Measurements from ENCODE around the gene RBM6. TPM values are rescaled to one million over a fixed set of nuclear protein-coding genes. Genes with fewer than 3 reads are reported as not detected.

Gene RBM6
- total RNA-seq, 1 experiment from 2014 or later: 72.0 TPM

GRCh38 chr3:50124800-50125178 lies 184.8 kb downstream of the RBM6 start:
- H3K4me3 ChIP-seq: no peak overlapping the region
- no peak overlapping the region for H2AFZ ChIP-seq
- H3K27ac ChIP-seq: no peak overlapping the region
- no peaks in the 10 kb centered on the region for H3K9me3 ChIP-seq (ENCODE audit: insufficient read depth, low read depth)
- intact Hi-C loops (cut with micrococcal nuclease; ENCODE audit: unreplicated experiment): loop anchor here (5.0 to 10.0 kb wide), 2 partner anchors 148 to 430 kb away; no protein-coding TSS in a partner anchor
- H3F3A ChIP-seq (ENCODE audit: insufficient read depth, low read depth): peaks cover 14% of the 10 kb centered on the region; the same call in 1 of the 2 replicates
- TF ChIP-seq, protein P1, sequence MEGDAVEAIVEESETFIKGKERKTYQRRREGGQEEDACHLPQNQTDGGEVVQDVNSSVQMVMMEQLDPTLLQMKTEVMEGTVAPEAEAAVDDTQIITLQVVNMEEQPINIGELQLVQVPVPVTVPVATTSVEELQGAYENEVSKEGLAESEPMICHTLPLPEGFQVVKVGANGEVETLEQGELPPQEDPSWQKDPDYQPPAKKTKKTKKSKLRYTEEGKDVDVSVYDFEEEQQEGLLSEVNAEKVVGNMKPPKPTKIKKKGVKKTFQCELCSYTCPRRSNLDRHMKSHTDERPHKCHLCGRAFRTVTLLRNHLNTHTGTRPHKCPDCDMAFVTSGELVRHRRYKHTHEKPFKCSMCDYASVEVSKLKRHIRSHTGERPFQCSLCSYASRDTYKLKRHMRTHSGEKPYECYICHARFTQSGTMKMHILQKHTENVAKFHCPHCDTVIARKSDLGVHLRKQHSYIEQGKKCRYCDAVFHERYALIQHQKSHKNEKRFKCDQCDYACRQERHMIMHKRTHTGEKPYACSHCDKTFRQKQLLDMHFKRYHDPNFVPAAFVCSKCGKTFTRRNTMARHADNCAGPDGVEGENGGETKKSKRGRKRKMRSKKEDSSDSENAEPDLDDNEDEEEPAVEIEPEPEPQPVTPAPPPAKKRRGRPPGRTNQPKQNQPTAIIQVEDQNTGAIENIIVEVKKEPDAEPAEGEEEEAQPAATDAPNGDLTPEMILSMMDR (conservative IDR thresholded peaks at IDR 0.05): no peak
- no peak for TF ChIP-seq EZH2 (IDR thresholded peaks at IDR 0.05; ENCODE audit: low read depth)
- no TSS peak for BruUV-seq (replicated peaks)
- ChIA-PET POLR2A (ENCODE audit: unreplicated experiment) (no interaction called here), CTCF (interaction anchor here (0.6 kb wide), 1 partner anchor 96 kb away, joined by 3 read pairs; no protein-coding TSS in a partner anchor)
- H3K79me2 ChIP-seq (ENCODE audit: low read depth): no peaks in the 10 kb centered on the region
- 0 out of 2 replicates have a peak, but pooled peaks cover 4% of the 10 kb centered on the region for H3K4me1 ChIP-seq (replicated peaks; ENCODE audit: insufficient read depth)
- no peak overlapping the region for H3K4me2 ChIP-seq
- H3K27me3 ChIP-seq (ENCODE audit: insufficient read depth, low read depth): no peaks in the 10 kb centered on the region
- H3K9me2 ChIP-seq (ENCODE audit: insufficient read depth): no peaks in the 10 kb centered on the region
- no peak for DNase-seq
- H3K36me3 ChIP-seq (ENCODE audit: low read depth): no peaks in the 10 kb centered on the region
- H4K20me1 ChIP-seq (ENCODE audit: insufficient read depth): peaks cover 17% of the 10 kb centered on the region

DNA sequence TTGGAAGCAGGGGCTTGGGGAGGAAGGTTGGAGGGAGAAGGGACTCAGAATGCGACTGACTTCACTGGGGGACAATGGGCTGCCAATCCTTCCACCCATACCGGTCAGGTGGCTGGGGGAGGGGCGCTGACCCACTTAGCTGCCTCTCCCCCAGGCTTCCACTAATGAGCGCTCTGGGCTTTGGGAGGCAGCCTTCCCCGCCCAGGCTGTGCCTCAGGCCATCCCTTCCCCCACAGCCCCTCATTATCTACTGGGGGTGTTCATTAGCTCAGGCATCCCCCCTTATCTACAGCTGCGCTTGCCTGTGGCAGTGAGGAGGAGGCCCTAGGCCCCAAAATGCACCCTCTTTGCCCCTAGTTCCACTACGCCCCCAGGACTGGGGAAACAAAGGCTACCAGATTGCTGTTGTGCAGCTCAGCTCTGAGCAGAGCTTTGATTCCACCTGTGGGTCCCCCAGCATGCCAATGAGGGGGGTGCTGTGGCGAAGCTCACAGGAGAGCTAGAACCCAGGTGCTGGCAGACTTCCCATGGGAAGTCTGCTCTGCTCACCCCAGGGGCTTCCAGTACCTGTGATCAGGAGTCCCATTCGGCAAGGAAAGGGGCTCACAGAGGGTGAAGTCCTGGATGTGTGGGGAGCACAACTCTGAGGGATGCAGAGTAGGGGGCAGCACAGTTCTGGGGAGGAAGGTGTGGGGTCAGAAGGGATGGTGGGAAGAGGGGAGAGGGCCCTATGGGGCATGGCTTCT lies 185.8 kb downstream of the RBM6 start:
- peaks cover 7% of the 10 kb centered on the region; the same call in 1 of the 2 replicates for H3F3A ChIP-seq (ENCODE audit: insufficient read depth, low read depth)
- no peaks in the 10 kb centered on the region for H3K36me3 ChIP-seq (ENCODE audit: low read depth)
- no peak overlapping the region for H3K27ac ChIP-seq
- no peaks in the 10 kb centered on the region for H3K79me2 ChIP-seq (ENCODE audit: low read depth)
- H3K4me1 ChIP-seq (replicated peaks; ENCODE audit: insufficient read depth): 0 out of 2 replicates have a peak, but pooled peaks cover 4% of the 10 kb centered on the region
- H3K9me3 ChIP-seq (ENCODE audit: insufficient read depth, low read depth): no peaks in the 10 kb centered on the region
- DNase-seq: no peak
- H2AFZ ChIP-seq: no peak overlapping the region
- H3K9me2 ChIP-seq (ENCODE audit: insufficient read depth): no peaks in the 10 kb centered on the region
- CTCF ChIA-PET: interaction anchor here (0.6 to 0.7 kb wide), 2 partner anchors 95 to 336 kb away, joined by 3 to 5 read pairs; no protein-coding TSS in a partner anchor
- no peak overlapping the region for H3K4me3 ChIP-seq
- no peak overlapping the region for H3K4me2 ChIP-seq
- intact Hi-C loops (cut with micrococcal nuclease; ENCODE audit: unreplicated experiment): loop anchor here (10.0 kb wide), 1 partner anchor 429 kb away; no protein-coding TSS in a partner anchor
- H3K27me3 ChIP-seq (ENCODE audit: insufficient read depth, low read depth): no peaks in the 10 kb centered on the region
- no peak for TF ChIP-seq EZH2 (IDR thresholded peaks at IDR 0.05; ENCODE audit: low read depth)
- TF ChIP-seq, protein P1 (conservative IDR thresholded peaks at IDR 0.05): no peak
- no TSS peak for BruUV-seq (replicated peaks)
- H4K20me1 ChIP-seq (ENCODE audit: insufficient read depth): peaks cover 7% of the 10 kb centered on the region
- POLR2A ChIA-PET (ENCODE audit: unreplicated experiment): no interaction called here

DNA sequence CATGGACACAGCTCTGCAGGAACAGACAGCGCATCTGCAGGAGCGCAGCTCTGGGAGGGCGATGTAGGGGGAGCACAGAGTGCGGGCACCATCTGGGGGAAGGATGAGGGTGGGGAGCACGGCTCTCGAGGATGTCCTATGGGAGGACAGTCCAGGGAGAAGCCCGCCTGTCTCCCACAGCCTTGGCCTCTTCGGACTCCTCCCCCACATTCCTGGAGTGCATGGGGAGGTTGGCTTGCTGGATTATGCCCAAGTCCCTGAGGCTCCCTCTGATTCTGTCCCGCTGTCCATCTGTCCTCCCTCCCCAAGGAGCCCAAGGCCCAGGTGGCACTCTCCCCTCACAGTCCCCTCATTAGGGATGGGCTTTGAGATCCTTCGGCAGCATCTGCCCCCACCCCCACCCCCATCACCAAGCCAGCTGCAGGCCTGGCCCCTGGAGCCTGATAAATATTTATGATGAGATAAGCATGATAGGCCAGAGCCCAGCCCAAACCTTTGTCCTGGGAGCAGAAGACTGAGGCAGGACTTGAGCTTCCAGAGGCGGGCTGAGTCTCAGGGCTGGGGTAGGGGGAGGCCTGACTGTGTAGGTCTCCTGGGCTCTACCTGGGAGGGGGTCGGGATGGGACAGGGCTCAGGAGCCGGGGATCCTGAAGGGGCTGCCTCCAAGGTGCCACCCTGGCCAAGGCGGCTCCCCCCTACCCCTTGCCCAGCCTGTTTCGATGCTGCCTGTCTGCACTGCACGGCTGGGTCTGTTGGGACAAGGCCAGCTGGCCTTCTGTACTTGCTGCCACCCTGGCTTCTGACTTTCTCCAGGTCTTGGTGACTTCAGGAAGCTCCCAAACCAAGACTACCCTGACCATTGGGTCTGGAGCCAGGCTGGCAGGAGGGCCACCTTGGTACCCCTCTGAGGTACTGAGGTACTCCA lies 186.6 kb downstream of the RBM6 start:
- no peak overlapping the region for H2AFZ ChIP-seq
- H3K36me3 ChIP-seq (ENCODE audit: low read depth): no peaks in the 10 kb centered on the region
- no peaks in the 10 kb centered on the region for H3K27me3 ChIP-seq (ENCODE audit: insufficient read depth, low read depth)
- H3K79me2 ChIP-seq (ENCODE audit: low read depth): no peaks in the 10 kb centered on the region
- H3K27ac ChIP-seq: no peak overlapping the region
- POLR2A ChIA-PET (ENCODE audit: unreplicated experiment): interaction anchor here (0.6 kb wide), 1 partner anchor 211 kb away, joined by 3 read pairs; no protein-coding TSS in a partner anchor
- no peaks in the 10 kb centered on the region for H4K20me1 ChIP-seq (ENCODE audit: insufficient read depth)
- peak in 1 of 2 experiments; percentile 48 for DNase-seq
- intact Hi-C loops (cut with micrococcal nuclease; ENCODE audit: unreplicated experiment): loop anchor here (10.0 kb wide), 1 partner anchor 428 kb away; no protein-coding TSS in a partner anchor
- H3F3A ChIP-seq (ENCODE audit: insufficient read depth, low read depth): no peaks in the 10 kb centered on the region
- H3K4me2 ChIP-seq: no peak overlapping the region
- H3K4me3 ChIP-seq: no peak overlapping the region
- TF ChIP-seq, protein P1 (conservative IDR thresholded peaks at IDR 0.05): no peak
- TF ChIP-seq EZH2 (IDR thresholded peaks at IDR 0.05; ENCODE audit: low read depth): no peak
- no peaks in the 10 kb centered on the region for H3K9me2 ChIP-seq (ENCODE audit: insufficient read depth)
- H3K4me1 ChIP-seq (replicated peaks; ENCODE audit: insufficient read depth): 0 out of 2 replicates have a peak, but pooled peaks cover 4% of the 10 kb centered on the region
- H3K9me3 ChIP-seq (ENCODE audit: insufficient read depth, low read depth): no peaks in the 10 kb centered on the region
- CTCF ChIA-PET: interaction anchor here (0.6 to 0.7 kb wide), 2 partner anchors 105 to 337 kb away, joined by 4 to 5 read pairs; no protein-coding TSS in a partner anchor
- BruUV-seq (replicated peaks): no TSS peak

Data from PC-9 (cell line).